ENCODE measurements around the gene LPCAT1. TPM values are rescaled to one million over a fixed set of nuclear protein-coding genes. Genes with fewer than 3 reads are reported as not detected.

Gene LPCAT1
- total and polyA plus RNA-seq, 8 donors: 5.2 to 229 (median 14.4) TPM

DNA sequence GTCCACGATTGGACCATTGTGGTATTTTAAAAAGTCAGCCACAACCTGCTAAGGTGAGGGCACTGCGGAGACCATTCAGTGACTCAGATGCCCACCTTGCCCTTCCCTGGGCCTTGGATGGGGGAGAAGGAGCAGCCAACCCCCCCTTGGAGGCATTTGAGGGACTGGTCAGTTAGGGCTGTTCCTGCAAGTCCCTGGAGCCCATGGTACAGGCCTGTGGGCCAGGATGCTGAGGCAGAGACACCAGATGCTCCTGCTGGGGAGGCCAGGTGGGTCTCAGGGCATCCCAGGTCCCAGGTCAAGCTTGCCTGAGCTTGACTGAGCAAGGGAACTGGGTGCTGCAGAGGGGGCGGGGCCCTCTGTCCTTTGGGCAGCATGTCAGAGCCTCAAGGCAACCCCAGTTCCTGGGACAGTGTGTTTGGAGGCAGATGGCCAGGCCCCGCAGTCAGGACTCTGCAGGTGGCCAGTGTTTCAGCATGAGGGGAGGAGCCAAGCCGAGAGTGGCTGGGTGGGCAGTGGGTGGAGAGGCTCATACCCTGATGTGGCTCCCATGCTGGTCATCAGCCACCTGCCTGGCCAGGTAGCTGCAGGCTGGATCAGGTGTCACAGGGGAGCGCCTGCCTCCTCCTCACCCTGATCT lies 106.1 kb downstream of the LPCAT1 start:
- Histone ChIP-seq H3K27ac (no peak overlapping the region), H3K27me3 (peaks cover 0 to 29% (median 0%) of the 10 kb centered on the region in 3 donors), H3K36me3 (no peaks in the 10 kb centered on the region), H3K4me1 (no peaks in the 10 kb centered on the region), H3K9me3 (no peaks in the 10 kb centered on the region), H3K4me3 (no peak overlapping the region)
- TF ChIP-seq, protein P1, sequence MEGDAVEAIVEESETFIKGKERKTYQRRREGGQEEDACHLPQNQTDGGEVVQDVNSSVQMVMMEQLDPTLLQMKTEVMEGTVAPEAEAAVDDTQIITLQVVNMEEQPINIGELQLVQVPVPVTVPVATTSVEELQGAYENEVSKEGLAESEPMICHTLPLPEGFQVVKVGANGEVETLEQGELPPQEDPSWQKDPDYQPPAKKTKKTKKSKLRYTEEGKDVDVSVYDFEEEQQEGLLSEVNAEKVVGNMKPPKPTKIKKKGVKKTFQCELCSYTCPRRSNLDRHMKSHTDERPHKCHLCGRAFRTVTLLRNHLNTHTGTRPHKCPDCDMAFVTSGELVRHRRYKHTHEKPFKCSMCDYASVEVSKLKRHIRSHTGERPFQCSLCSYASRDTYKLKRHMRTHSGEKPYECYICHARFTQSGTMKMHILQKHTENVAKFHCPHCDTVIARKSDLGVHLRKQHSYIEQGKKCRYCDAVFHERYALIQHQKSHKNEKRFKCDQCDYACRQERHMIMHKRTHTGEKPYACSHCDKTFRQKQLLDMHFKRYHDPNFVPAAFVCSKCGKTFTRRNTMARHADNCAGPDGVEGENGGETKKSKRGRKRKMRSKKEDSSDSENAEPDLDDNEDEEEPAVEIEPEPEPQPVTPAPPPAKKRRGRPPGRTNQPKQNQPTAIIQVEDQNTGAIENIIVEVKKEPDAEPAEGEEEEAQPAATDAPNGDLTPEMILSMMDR (IDR thresholded peaks at IDR 0.05): no peak
- TF ChIP-seq POLR2AphosphoS5 (IDR thresholded peaks at IDR 0.05) (no peak), EP300 (IDR thresholded peaks at IDR 0.05) (no peak), POLR2A (IDR thresholded peaks at IDR 0.05) (no peak)
- DNase-seq: no peak
- intact Hi-C loops (cut with DNase I; ENCODE audit: low total_unique reads): no loop called here
- WGBS, 5 donors: 59 to 73% (median 67%) methylated on average over 4 to 6 of the region's 6 CpGs

DNA sequence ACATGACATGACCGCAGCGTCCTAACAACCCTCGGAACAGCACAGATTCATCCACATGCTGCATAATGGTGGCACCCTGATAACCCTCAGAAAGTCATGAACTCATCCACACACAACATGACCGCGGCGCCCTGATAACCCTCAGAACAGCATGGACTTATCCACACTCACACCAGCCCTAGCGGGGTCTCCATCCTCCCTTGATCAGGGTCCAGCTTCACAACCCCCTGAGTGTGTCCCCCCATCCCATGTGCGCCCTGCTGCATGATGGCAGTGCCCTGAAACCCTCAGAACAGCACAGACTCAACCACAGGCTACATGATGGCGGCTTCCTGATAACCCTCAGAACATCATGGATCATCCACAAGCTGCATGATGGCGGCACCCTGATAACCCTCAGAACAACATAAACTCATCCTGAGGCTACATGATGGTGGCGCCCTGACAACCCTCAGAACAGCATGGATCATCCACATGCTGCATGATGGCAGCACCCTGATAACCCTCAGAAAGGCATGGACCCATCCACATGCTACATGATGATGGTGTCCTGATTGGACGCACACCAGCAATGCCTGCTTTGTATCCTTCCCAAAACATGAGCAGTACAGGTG lies 106.8 kb downstream of the LPCAT1 start:
- Histone ChIP-seq H3K27ac (no peak overlapping the region), H3K36me3 (no peaks in the 10 kb centered on the region), H3K4me3 (no peak overlapping the region), H3K27me3 (peaks cover 0 to 36% (median 0%) of the 10 kb centered on the region in 3 donors), H3K9me3 (no peaks in the 10 kb centered on the region), H3K4me1 (no peaks in the 10 kb centered on the region)
- TF ChIP-seq, protein P1 (IDR thresholded peaks at IDR 0.05): no peak
- TF ChIP-seq POLR2AphosphoS5 (IDR thresholded peaks at IDR 0.05) (no peak), EP300 (IDR thresholded peaks at IDR 0.05) (no peak), POLR2A (IDR thresholded peaks at IDR 0.05) (no peak)
- 84 to 87% (median 87%) methylated on average over 9 to 12 of the region's 12 CpGs for WGBS, 5 donors
- intact Hi-C loops (cut with DNase I; ENCODE audit: low total_unique reads): no loop called here
- no peak for DNase-seq

DNA sequence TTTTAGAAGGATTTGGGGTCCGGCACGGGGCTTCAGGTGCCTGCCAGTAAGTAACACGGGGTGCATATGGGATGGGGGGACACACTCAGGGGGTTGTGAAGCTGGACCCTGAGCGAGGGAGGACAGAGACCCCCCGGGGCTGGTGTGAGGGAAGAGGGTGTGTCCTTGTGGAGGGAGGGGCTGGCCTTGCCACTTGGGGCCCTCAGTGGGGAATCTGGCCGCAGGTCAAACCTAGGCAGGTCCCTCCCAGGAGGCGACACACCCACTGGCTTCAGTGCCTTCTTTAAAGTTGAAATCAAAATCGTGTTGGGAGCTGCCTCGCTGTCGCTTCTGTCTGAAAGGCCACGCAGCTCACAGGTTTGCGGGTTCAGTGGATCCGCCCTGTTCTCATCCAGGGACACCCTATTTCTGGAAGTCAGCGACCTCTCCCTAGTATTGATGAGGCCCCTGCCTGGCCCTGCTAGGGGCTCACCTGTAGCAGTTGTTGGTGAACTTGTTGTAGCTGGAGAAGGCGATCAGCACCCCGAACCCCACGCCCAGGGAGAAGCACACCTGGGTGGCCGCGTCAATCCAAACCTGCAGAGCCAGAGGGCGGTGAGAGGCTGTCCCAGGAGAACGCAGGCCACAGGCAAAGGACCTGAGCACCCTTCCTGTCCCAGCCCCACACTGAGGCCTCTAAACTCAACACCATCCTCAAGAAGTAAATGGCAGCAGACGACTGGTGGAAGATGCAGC lies 108.0 kb downstream of the LPCAT1 start:
- TF ChIP-seq EP300 (IDR thresholded peaks at IDR 0.05) (no peak), POLR2AphosphoS5 (IDR thresholded peaks at IDR 0.05) (no peak), POLR2A (IDR thresholded peaks at IDR 0.05) (no peak)
- TF ChIP-seq, protein P1 (IDR thresholded peaks at IDR 0.05): no peak
- Histone ChIP-seq H3K9me3 (no peaks in the 10 kb centered on the region), H3K27ac (no peak overlapping the region), H3K27me3 (peaks cover 0 to 41% (median 0%) of the 10 kb centered on the region in 3 donors), H3K36me3 (no peaks in the 10 kb centered on the region), H3K4me3 (no peak overlapping the region), H3K4me1 (no peaks in the 10 kb centered on the region)
- WGBS, 5 donors: 69 to 76% (median 72%) methylated on average over 15 to 22 of the region's 22 CpGs
- no peak for DNase-seq
- intact Hi-C loops (cut with DNase I; ENCODE audit: low total_unique reads): no loop called here

DNA sequence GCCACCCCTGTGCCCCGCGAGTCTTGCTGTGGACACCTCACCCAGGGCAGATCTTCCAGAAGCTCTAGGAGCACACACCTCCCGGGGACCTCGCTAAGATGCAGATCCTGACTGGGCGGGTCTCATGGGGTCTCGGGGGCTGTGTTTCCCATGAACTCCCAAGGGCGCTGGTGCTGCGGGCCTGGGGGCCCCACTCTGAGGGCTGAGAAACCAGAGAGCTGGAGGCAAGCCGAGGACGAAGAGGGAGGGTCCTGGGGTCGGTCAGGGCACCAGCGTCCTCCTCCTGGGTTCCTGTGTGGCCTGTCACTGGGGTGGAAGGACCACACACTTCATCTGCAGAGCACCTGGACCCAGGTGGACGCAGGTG lies 108.7 kb downstream of the LPCAT1 start:
- Histone ChIP-seq H3K4me1 (no peaks in the 10 kb centered on the region), H3K4me3 (no peak overlapping the region), H3K27me3 (peaks cover 0 to 49% (median 0%) of the 10 kb centered on the region in 3 donors), H3K9me3 (no peaks in the 10 kb centered on the region), H3K27ac (no peak overlapping the region), H3K36me3 (no peaks in the 10 kb centered on the region)
- TF ChIP-seq POLR2AphosphoS5 (IDR thresholded peaks at IDR 0.05) (no peak), POLR2A (IDR thresholded peaks at IDR 0.05) (no peak), EP300 (IDR thresholded peaks at IDR 0.05) (no peak)
- TF ChIP-seq, protein P1 (IDR thresholded peaks at IDR 0.05): no peak
- 76 to 90% (median 77%) methylated on average over 5 to 13 of the region's 13 CpGs for WGBS, 5 donors
- intact Hi-C loops (cut with DNase I; ENCODE audit: low total_unique reads): no loop called here
- DNase-seq: no peak

Data from stomach (tissue), 9 donors.